ENCODE results near the gene GLIS2. TPM values are rescaled to one million over a fixed set of nuclear protein-coding genes. Genes with fewer than 3 reads are reported as not detected.

GLIS2 gene
- total RNA-seq, 3 donors from 2014 or later = 1.7 to 21.1 (median 2.9) TPM

DNA sequence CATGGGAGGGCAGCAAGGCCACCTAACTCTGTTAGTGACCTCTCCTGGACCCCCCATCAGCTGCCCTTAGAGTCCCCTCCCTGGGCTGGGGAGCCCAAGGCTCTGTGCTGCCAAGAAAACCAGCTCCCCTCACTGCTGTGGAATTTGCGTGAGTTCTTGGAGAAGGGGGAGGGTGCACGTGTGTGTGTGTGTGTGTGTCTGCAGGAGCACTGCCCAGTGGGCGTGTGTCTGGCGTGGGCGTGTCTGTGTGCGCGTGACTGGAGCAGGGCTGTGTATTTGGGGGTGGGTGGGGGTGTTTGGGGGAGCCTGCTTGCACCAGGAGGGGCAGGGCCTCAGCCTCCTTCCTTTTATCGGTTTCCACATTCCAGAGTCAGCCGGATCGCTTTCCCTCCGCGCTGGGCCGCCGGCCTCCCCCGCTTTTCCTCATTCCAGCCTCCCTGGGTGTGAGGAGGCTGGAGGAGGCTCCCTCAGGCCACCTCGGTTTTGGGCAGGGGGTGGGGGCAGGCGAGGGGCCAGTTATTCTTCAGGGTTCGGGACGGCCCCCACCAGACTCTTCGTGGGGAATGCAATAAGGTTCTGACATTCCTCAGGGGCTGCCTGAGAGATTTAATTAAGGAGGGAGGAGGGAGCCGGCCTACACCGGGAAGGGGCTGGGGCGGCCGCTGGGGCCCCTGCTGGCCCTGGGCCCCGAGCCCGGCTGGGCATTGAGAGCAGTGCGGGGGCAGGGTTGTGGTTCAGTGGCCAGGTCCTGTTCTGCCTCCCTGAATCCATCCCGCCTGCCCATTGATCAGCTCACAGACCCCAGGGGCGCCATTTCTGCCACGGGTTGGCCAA lies 58.3 kb downstream of the GLIS2 start:
- Histone ChIP-seq H3K4me1 (ENCODE audit: low read depth) (peaks cover 9% of the 10 kb centered on the region), H3K9me3 (no peaks in the 10 kb centered on the region), H3K4me3 (no peak overlapping the region), H3K36me3 (ENCODE audit: low read depth) (no peaks in the 10 kb centered on the region)
- peak; percentile 2 for ATAC-seq
- intact Hi-C loops (cut with DNase I, micrococcal nuclease) = no loop called here
- TF ChIP-seq, protein P1, sequence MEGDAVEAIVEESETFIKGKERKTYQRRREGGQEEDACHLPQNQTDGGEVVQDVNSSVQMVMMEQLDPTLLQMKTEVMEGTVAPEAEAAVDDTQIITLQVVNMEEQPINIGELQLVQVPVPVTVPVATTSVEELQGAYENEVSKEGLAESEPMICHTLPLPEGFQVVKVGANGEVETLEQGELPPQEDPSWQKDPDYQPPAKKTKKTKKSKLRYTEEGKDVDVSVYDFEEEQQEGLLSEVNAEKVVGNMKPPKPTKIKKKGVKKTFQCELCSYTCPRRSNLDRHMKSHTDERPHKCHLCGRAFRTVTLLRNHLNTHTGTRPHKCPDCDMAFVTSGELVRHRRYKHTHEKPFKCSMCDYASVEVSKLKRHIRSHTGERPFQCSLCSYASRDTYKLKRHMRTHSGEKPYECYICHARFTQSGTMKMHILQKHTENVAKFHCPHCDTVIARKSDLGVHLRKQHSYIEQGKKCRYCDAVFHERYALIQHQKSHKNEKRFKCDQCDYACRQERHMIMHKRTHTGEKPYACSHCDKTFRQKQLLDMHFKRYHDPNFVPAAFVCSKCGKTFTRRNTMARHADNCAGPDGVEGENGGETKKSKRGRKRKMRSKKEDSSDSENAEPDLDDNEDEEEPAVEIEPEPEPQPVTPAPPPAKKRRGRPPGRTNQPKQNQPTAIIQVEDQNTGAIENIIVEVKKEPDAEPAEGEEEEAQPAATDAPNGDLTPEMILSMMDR (IDR thresholded peaks at IDR 0.05) = no peak
- DNase-seq = peak in 2 of 3 donors; percentile 59

DNA sequence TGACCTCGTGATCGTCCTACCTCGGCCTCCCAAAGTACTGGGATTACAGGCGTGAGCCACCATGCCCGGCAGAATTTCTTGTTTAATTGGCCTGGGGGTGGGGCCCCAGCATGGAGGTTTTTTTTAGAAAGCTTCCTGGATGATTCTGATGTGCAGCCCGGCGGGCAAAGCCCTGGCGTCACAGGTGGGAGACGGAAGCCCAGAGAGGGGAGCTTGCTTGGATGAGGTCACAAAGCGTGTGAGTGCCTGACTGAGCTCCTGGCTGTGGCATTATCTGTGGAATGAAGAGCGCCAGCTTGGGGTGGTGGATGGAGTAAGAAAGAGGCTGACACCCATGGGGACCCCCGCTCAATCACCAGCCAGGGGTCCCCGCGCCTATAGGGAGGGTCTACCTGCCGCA lies 59.9 kb downstream of the GLIS2 start:
- ATAC-seq (no peak), DNase-seq (no peak)
- H3K4me3 ChIP-seq = no peak overlapping the region
- no peaks in the 10 kb centered on the region for H3K36me3 ChIP-seq (ENCODE audit: low read depth)
- TF ChIP-seq, protein P1 (IDR thresholded peaks at IDR 0.05) = no peak
- H3K4me1 ChIP-seq (ENCODE audit: low read depth) = peaks cover 9% of the 10 kb centered on the region
- no peaks in the 10 kb centered on the region for H3K9me3 ChIP-seq
- intact Hi-C loops (cut with DNase I, micrococcal nuclease) = no loop called here

DNA sequence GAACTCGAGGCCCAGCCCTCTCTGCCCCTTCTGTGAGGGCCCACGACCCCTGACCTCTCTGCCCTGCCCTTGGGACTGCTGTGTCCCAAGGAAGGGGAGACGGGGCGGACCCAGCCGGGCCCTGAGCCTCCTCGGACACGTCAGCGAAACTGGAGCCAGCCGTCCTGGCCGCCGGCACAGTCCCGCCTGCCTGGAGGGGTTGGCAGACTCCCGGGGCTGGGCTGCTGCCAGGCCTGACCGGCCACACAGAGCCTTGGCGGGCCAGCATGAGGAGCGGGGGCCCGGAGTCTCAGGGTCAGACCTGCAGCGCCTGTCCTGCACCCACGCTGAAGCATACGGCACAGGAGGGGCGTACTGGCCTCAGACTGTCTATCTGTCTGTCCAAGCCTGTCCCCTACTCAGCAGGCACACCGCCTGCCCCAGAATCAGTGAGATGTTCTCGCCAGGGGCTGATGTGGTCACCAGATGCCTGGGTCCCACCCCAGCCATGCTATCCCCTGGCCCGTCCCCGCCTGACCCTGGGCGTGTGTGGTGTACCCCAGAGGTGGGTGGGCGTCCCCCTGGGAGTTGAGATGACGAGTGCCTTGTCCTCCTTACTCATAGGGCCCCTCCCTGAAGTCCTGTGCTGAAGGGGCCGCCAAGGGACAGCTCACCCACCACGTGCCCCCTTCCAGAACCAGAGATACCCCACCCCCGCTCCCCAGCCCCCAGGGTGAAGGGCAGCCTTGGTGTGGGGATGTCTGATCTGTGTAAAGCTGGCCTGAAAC lies 60.4 kb downstream of the GLIS2 start:
- peak; percentile 18 for ATAC-seq
- intact Hi-C loops (cut with DNase I, micrococcal nuclease) = no loop called here
- TF ChIP-seq, protein P1 (IDR thresholded peaks at IDR 0.05) = no peak
- Histone ChIP-seq H3K4me3 (no peak overlapping the region), H3K9me3 (no peaks in the 10 kb centered on the region), H3K36me3 (ENCODE audit: low read depth) (no peaks in the 10 kb centered on the region), H3K4me1 (ENCODE audit: low read depth) (peaks cover 9% of the 10 kb centered on the region)
- peak; percentile 55 to 81 (median 76) for DNase-seq

DNA sequence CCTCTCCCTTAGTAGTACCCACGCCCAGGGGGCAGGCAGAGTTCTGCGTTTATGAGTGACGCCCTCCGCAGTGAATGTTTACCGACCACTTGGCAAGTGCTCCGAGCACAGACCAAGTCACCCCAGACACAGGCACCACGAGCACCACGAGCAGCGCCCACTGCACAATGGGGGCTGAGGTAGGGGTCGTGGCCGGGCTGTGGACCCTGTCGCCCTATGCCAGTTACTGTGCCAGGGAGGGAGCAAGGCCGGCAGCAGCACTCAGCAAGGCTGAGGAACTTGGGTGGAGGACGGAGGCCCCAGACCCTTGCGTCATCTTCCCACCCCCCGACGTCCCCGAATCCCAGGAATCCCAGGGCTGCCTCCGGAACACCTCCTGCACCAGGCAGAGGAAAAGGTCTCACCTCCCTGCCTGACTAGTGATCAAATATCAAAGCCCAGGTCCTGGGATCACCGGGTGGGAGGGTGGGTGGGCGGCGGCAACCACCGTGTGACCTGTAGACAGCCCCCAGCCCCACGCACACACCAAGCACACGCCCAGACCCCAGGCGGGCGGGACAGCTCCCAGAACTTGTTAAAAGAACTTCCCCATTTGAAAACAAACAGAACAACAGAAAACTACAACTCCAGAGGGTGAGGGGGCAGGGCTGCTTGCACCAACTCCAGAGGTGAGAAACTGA lies 61.2 kb downstream of the GLIS2 start:
- ATAC-seq = no peak
- H3K4me3 ChIP-seq = no peak overlapping the region
- H3K36me3 ChIP-seq (ENCODE audit: low read depth) = no peaks in the 10 kb centered on the region
- TF ChIP-seq, protein P1 (IDR thresholded peaks at IDR 0.05) = no peak
- H3K4me1 ChIP-seq (ENCODE audit: low read depth) = peaks cover 9% of the 10 kb centered on the region
- intact Hi-C loops (cut with DNase I, micrococcal nuclease) = no loop called here
- no peaks in the 10 kb centered on the region for H3K9me3 ChIP-seq
- no peak for DNase-seq

DNA sequence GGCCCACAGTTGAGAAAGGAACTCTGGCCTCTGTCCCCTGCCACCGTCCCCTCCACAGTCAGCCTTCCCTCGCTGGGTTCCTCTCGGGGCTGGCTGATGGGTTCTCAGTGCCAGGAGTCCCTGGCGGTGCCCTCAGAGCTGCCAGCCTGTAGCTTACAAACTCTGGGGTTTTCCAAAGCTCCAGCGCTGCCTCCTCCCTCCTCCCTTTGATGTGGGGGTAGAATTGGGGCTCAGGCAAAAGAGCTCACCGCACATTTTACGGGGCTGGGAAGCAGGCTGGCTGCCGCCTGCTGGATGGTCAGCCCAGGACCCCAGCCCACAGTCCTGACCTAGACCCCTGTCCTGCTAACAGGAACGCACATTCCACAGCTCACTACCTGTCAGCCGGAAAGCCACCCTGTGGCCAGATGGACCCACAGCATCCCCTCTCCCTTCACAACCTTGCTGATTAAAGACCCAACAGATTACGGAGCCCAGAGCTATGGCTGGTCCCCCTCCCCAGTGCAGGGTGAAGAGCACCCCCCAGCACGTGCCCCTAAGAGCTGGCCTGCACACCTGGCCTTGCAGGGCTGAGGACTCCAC lies 61.8 kb downstream of the GLIS2 start:
- intact Hi-C loops (cut with DNase I, micrococcal nuclease) = no loop called here
- Histone ChIP-seq H3K4me3 (no peak overlapping the region), H3K36me3 (ENCODE audit: low read depth) (no peaks in the 10 kb centered on the region), H3K9me3 (no peaks in the 10 kb centered on the region), H3K4me1 (ENCODE audit: low read depth) (peaks cover 2% of the 10 kb centered on the region)
- TF ChIP-seq, protein P1 (IDR thresholded peaks at IDR 0.05) = no peak
- ATAC-seq = no peak
- no peak for DNase-seq

Data from mucosa of descending colon (tissue), 3 donors.